Articular chondrocyte of knee joint (primary cell): ENCODE results near the gene HEXIM1. TPM values are rescaled to one million over a fixed set of nuclear protein-coding genes. Genes with fewer than 3 reads are reported as not detected.

Source experiments
- small RNA-seq: library from RNA; depleted of rRNA; stranded (forward); fragments of <200 nt; gene quantifications from one replicate; pipeline ENCODE3, GENCODE V24; 2012
- total RNA-seq: library from RNA; depleted of rRNA; stranded (reverse); fragments of >200 nt; gene quantifications from 2 replicates; pipeline ENCODE4 v1.2.3, GENCODE V29; 2012

HEXIM1 gene, protein sequence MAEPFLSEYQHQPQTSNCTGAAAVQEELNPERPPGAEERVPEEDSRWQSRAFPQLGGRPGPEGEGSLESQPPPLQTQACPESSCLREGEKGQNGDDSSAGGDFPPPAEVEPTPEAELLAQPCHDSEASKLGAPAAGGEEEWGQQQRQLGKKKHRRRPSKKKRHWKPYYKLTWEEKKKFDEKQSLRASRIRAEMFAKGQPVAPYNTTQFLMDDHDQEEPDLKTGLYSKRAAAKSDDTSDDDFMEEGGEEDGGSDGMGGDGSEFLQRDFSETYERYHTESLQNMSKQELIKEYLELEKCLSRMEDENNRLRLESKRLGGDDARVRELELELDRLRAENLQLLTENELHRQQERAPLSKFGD
- total RNA-seq: 13.4 and 15.2 TPM in 2 replicates

DNA sequence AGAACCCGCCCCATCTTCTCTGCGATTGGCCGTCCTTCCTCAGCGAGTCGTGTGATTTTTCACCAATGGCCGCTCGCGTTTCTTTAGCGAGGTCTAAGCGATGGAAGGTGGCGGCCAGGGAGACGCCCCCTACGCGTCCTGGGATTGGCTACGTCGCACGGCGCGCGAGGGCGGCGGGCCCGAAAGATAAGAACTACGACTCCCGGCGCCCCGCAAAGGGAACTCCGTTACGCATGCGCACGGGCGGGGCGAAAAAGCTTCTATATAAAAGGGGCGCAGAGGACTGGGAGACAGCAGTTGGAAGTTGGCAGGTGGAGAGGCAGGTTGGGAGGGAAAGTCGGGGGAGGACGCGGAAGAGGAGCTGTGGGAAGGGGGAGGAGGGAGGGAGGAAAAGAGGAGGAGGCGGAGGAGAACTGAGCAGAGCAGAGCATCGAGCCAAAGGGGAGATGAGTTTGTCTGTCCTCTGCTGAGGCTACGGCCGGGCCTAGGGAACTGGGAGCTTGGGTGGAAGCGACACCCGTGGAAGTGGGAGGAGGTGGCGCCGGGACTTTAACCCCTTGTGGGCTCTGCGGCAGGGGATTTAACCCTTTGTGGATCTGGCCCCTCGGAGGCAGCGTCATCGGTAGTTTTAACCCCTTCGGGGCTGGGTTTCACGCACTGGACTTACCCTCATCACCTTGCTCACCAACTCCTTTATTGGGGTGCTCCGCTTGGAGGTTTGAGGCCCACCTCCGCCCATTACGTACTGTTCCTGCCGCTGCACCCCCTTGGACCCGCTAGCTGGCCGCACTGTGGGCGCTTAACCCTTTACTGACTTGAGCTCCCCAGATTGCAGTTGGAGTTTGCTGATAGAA, at the start of gene HEXIM1:
HEXIM1 (plus strand) TSS at position 293 of the 854 bp plus-strand sequence. CDS start 716 bp downstream, outside the sequence.

DNA sequence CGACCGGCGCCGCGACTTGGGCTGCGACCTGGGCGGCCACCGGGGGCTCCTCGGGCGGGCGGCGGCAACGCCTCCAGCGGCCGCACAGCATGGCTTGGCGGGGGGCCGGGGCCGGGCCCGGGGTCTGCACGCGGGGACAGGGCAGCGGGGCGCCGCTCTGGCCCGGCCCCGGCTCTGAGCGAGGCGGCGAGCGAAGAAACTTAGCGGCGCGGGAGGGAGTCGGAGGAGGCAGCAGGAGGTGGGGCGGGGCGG, 16.0 kb upstream of the HEXIM1 start, which contains the start of gene PLCD3:
PLCD3 (minus strand) TSS at position 196 of the 252 bp plus-strand sequence; CDS start at position 91, 105 bp downstream.

DNA sequence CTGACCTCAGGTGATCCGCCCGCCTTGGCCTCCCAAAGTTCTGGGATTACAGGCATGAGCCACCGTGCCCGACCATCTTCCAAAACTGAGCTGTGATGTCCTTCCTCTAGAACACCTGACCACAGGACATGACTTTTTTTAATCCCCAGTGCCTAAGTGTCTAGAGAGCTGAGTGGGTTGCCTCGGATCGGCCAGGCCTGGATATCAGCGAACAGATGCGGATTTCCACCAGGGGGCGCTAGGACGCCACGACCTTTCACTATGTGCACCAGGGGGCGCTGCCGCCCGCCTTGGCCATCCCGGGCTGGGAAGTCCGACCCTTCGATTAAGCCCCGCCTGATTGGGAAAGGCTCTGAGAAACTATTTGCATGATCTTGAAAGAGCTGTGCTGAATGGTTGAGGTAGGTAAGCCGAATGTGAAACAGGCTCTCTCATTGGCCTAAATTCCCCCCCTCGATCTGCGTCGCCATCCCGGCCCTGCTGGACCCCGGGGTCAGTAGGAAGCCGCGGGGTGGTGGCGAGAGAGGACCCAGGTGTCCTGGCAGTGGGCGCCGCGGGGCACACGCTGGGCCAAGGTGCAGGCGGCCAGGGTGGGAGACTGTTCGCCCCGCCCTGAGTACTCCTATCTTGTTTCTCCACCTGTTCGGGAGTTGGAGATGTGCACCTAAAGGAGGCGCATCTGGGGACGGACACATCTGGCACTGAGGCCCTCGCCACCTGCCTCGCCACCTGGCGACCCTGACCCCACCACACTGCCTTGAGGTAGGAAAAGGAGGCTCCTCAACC, 12.9 kb upstream of the HEXIM1 start, which contains the start of gene ACBD4:
ACBD4 (plus strand) TSS at position 496 of the 786 bp plus-strand sequence. CDS start 458 bp downstream, outside the sequence.

DNA sequence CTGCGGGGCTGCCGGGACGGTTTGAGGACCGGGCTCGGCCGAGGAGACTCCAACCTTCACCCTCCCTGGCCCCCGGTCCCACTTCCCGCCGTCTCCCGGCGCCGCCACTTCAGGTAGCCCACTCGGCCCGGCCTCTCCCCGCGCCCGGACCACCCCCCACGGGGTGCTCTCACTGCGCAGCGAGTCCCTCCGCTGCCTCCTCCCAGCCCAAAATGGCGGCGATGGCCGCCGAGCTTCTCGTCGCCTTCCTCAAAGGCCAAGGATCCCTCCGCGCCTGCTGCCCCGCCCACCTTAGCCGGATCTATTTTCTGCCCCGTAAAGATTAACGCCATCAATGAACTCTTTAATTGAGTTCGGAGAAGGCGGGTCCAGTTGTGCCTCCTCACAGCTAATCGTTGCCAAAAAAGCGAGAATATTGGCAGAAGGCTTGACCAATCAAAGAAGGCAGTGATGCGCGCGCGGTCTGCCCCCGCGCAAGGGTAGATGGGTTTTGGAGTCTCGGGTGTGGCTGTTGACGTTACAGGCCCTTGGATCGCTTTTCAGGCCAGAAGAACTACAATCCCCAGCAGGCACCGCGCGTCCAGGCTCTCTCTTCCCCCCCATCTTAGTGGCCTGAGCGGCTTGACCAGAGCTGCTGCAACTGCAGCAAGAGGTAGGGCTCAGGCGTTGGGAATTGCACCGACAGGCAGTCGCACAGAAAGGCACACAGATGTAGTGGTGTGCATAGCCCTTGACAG, 13.2 kb downstream of the HEXIM1 start, which contains the start of gene HEXIM2:
HEXIM2 (plus strand) TSS at position 588 of the 737 bp plus-strand sequence. CDS start 919 bp downstream, outside the sequence.

Small RNA genes lying within 50 kb of the gene (small RNA-seq; reads per million reads assigned to genes)
- 1.1 reads per million, percentile 48 among the genes with 10 or more reads in this experiment for gene MIR6784

Other genes with a start within 250 kb of the HEXIM1 start
- gene EFTUD2, start 249.0 kb upstream of the HEXIM1 start, total RNA-seq: 76.4 and 98.5 TPM in 2 replicates
- 0.65 and 0.76 TPM in 2 replicates for gene GFAP, start 233.0 kb upstream of the HEXIM1 start, total RNA-seq
- gene KIF18B, start 200.7 kb upstream of the HEXIM1 start, total RNA-seq: 2.7 and 3.7 TPM in 2 replicates
- gene C1QL1, start 180.2 kb upstream of the HEXIM1 start, total RNA-seq: 1.1 and 2.4 TPM in 2 replicates
- 37.4 and 42.4 TPM in 2 replicates for gene DCAKD, start 96.8 kb upstream of the HEXIM1 start, total RNA-seq
- 63.3 and 87.4 TPM in 2 replicates for gene NMT1, start 87.2 kb upstream of the HEXIM1 start, total RNA-seq
- 137 and 253 TPM in 2 replicates for gene PLCD3, start 16.0 kb upstream of the HEXIM1 start, total RNA-seq
- gene ACBD4, start 12.8 kb upstream of the HEXIM1 start, total RNA-seq: 5.0 and 5.7 TPM in 2 replicates
- 6.6 and 6.7 TPM in 2 replicates for gene HEXIM2, start 13.4 kb downstream of the HEXIM1 start, total RNA-seq
- 1.8 and 4.1 TPM in 2 replicates for gene FMNL1, start 73.4 kb downstream of the HEXIM1 start, total RNA-seq
- 0.13 TPM in 1 of 2 replicates, not detected in the other for gene SPATA32, start 113.6 kb downstream of the HEXIM1 start, total RNA-seq
- gene MAP3K14, start 168.5 kb downstream of the HEXIM1 start, total RNA-seq: 5.7 and 6.0 TPM in 2 replicates